Spleen (tissue), 11 donors: ENCODE measurements around the gene ADGRG1. TPM values are rescaled to one million over a fixed set of nuclear protein-coding genes. Genes with fewer than 3 reads are reported as not detected.

ENCODE experiments used
- DNase-seq: peaks from one replicate; pipeline ENCODE4 v3.0.0-alpha.2; 2020
- H3K27ac ChIP-seq, 8 donors: fragments of 200-600 bp; sonication (generic) in 7 of 8; 1 replicate in 4 of 8; 2 replicates in 4 of 8; pipeline versions ENCODE4 v1.5.0 to v1.8.0; 2016 to 2021; ENCODE audit warnings: inconsistent platforms in 4 of 8, mild to moderate bottlenecking in 4 of 8, moderate library complexity in 1 of 8
- H3K27me3 ChIP-seq, 7 donors: fragments of 200-600 bp; sonication (generic) in 6 of 7; replicated peaks in 1 of 7; 1 replicate in 4 of 7; 2 replicates in 3 of 7; pipeline versions ENCODE4 v1.5.0 to v1.8.0; 2016 to 2021; ENCODE audit warnings: inconsistent platforms in 3 of 7, mild to moderate bottlenecking in 1 of 7
- H3K36me3 ChIP-seq, 6 donors: fragments of 200-600 bp; sonication (generic) in 5 of 6; 1 replicate in 4 of 6; 2 replicates in 2 of 6; pipeline versions ENCODE4 v1.5.0 to v1.8.0; 2016 to 2021; ENCODE audit warnings: inconsistent platforms in 2 of 6
- H3K4me1 ChIP-seq, 6 donors: fragments of 200-600 bp; sonication (generic) in 5 of 6; 1 replicate in 3 of 6; 2 replicates in 3 of 6; pipeline versions ENCODE4 v1.5.0 to v1.8.0; 2016 to 2021; ENCODE audit warnings: inconsistent platforms in 3 of 6
- H3K4me3 ChIP-seq, 8 donors: fragments of 200-600 bp; sonication (generic) in 7 of 8; 1 replicate in 4 of 8; 2 replicates in 4 of 8; pipeline versions ENCODE4 v1.5.0 to v1.8.0; 2016 to 2021; ENCODE audit warnings: inconsistent platforms in 4 of 8, mild to moderate bottlenecking in 4 of 8, moderate library complexity in 2 of 8
- H3K9me3 ChIP-seq, 8 donors: fragments of 200-600 bp; sonication (generic) in 7 of 8; 1 replicate in 4 of 8; 2 replicates in 4 of 8; pipeline versions ENCODE4 v1.5.0 to v1.8.0; 2016 to 2021; ENCODE audit warnings: inconsistent platforms in 4 of 8
- CTCF ChIP-seq, 11 experiments: fragments of 200-600 bp in 7 of 11; fragments of 450-650 bp in 4 of 11; sonication (generic) in 4 of 11; IDR thresholded peaks in 8 of 11; conservative IDR thresholded peaks in 3 of 11; 1 replicate in 7 of 11; 2 replicates in 4 of 11; pipeline versions ENCODE4 v1.4.0 to v1.8.0; 2016 to 2021; ENCODE audit warnings: antibody characterized with exemption in 11 of 11, inconsistent platforms in 4 of 11, mild to moderate bottlenecking in 1 of 11
- POLR2A ChIP-seq, 3 donors: fragments of 450-650 bp; IDR thresholded peaks; one replicate each; pipeline ENCODE4 v1.5.1; 2017; ENCODE audit warnings: antibody characterized with exemption in 3 of 3, mild to moderate bottlenecking in 1 of 3
- POLR2AphosphoS5 ChIP-seq, 3 donors: sonication (generic); formaldehyde crosslinking; IDR thresholded peaks; one replicate each; pipeline ENCODE4 v1.5.1; 2017; ENCODE audit warnings: antibody characterized with exemption in 3 of 3
- WGBS, 5 donors: extraction: QIAGEN DNeasy Blood & Tissue Kit in 3 of 5; methylation state at CpG; one replicate each; pipeline versions ENCODE4 v1.1.5 to v1.1.7; 2013 to 2018; 5-methylcytosine and 5-hydroxymethylcytosine counted together
- intact Hi-C: fragments of 100-400 bp; cut with DNase I; formaldehyde crosslinking; loops from one replicate; pipeline ENCODE4 v1.15.0; 2023; ENCODE audit warnings: low total_unique reads
- polyA plus RNA-seq, 3 donors: library from polyadenylated mRNA; stranded (reverse); fragments of 200-250 nt; gene quantifications; one replicate each; pipeline ENCODE4 v1.2.1, GENCODE V29; 2013
- total RNA-seq, 7 donors: library from RNA; depleted of rRNA in 3 of 7; stranded (reverse); fragments of >200 nt in 3 of 7; fragmentation: NEBNext Ultra II Directional in 4 of 7; extraction: Animal tissue kit (Norgen Biotek cat#: 25700) in 4 of 7; gene quantifications; one replicate each; pipeline versions ENCODE4 v1.1.0 to v1.2.1, GENCODE V29; 2016 to 2021
- donor health status: healthy with polysubstance abuse.
- donor health status: DM: no; HTN: no; CAD: no; lungs with moderate emphysema.
- donor health status: DM: no; HTN: no; CAD: no.
- donor health status: Bipolar disorder and iron deficiency.
- donor health status: healthy.
- donor health status: DM: no; HTN: no; CAD: no.
- donor health status: DM: yes; HTN: yes; CAD: no.

ADGRG1 gene
- total and polyA plus RNA-seq, 10 donors, result 1.0 to 23.7 (median 8.2) TPM

GRCh38 chr16:57697896-57698537, 69.6 kb downstream of the ADGRG1 start:
- Histone ChIP-seq H3K27me3 (no peaks in the 10 kb centered on the region), H3K4me3 (no peak overlapping the region), H3K9me3 (no peaks in the 10 kb centered on the region), H3K27ac (no peak overlapping the region), H3K36me3 (no peaks in the 10 kb centered on the region), H3K4me1 (peaks cover 0 to 24% (median 4%) of the 10 kb centered on the region in 6 donors)
- TF ChIP-seq POLR2A (IDR thresholded peaks at IDR 0.05), result no peak
- no peak for TF ChIP-seq POLR2AphosphoS5 (IDR thresholded peaks at IDR 0.05)
- TF ChIP-seq CTCF (IDR thresholded peaks at IDR 0.05 in 8 of 11, conservative IDR thresholded peaks at IDR 0.05 in 3 of 11), result no peak
- intact Hi-C loops, result no loop called here
- 90 to 96% (median 91%) methylated on average over 17 of the region's 17 CpGs for WGBS, 5 donors
- no peak for DNase-seq

- no peak overlapping the region for H3K27ac ChIP-seq
- no peaks in the 10 kb centered on the region for H3K9me3 ChIP-seq
- H3K36me3 ChIP-seq, result no peaks in the 10 kb centered on the region
- peaks cover 0 to 23% (median 4%) of the 10 kb centered on the region in 6 donors for H3K4me1 ChIP-seq
- intact Hi-C loops, result no loop called here
- TF ChIP-seq POLR2AphosphoS5 (IDR thresholded peaks at IDR 0.05) (no peak), CTCF (IDR thresholded peaks at IDR 0.05 in 8 of 11, conservative IDR thresholded peaks at IDR 0.05 in 3 of 11) (no peak), POLR2A (IDR thresholded peaks at IDR 0.05) (no peak)
- no peak overlapping the region for H3K4me3 ChIP-seq
- no peak for DNase-seq
- H3K27me3 ChIP-seq, result no peaks in the 10 kb centered on the region
- WGBS, 5 donors, result 76 to 86% (median 84%) methylated on average over 16 of the region's 16 CpGs
Measured at GRCh38 chr16:57698812-57699405, 70.5 kb downstream of the ADGRG1 start.

- TF ChIP-seq POLR2A (IDR thresholded peaks at IDR 0.05), result no peak
- 59 to 100% (median 89%) methylated on average over 2 to 3 of the region's 3 CpGs for WGBS, 5 donors
- Histone ChIP-seq H3K27ac (no peak overlapping the region), H3K36me3 (no peaks in the 10 kb centered on the region), H3K27me3 (no peaks in the 10 kb centered on the region), H3K4me3 (no peak overlapping the region), H3K4me1 (peaks cover 0 to 17% (median 4%) of the 10 kb centered on the region in 6 donors), H3K9me3 (no peaks in the 10 kb centered on the region)
- no peak for DNase-seq
- intact Hi-C loops, result no loop called here
Measured at GRCh38 chr16:57699481-57699880, 71.1 kb downstream of the ADGRG1 start.

GRCh38 chr16:57699899-57700298, 71.5 kb downstream of the ADGRG1 start:
- TF ChIP-seq POLR2A (IDR thresholded peaks at IDR 0.05), result no peak
- no peak for TF ChIP-seq POLR2AphosphoS5 (IDR thresholded peaks at IDR 0.05)
- no peak for TF ChIP-seq CTCF (IDR thresholded peaks at IDR 0.05 in 8 of 11, conservative IDR thresholded peaks at IDR 0.05 in 3 of 11)
- Histone ChIP-seq H3K4me1 (peaks cover 0 to 13% (median 4%) of the 10 kb centered on the region in 6 donors), H3K27me3 (no peaks in the 10 kb centered on the region), H3K4me3 (no peak overlapping the region), H3K27ac (no peak overlapping the region), H3K36me3 (no peaks in the 10 kb centered on the region), H3K9me3 (no peaks in the 10 kb centered on the region)
- intact Hi-C loops, result no loop called here
- 89 to 97% (median 96%) methylated on average over 7 of the region's 7 CpGs for WGBS, 5 donors
- DNase-seq, result no peak
